Measurements from ENCODE around the gene TET3. TPM values are rescaled to one million over a fixed set of nuclear protein-coding genes. Genes with fewer than 3 reads are reported as not detected.

The TET3 gene
- total and polyA plus RNA-seq, 2 of the 4 experiments (the other 2 are of a cell fraction) = 1.6 to 1.8 TPM

GRCh38 chr2:73937899-73938298 is 46.8 kb upstream of the TET3 start:
- no TSS peak for BruUV-seq (replicated peaks)
- POLR2A ChIA-PET (ENCODE audit: unreplicated experiment) = no interaction called here
- in situ Hi-C loops (cut with MboI; ENCODE audit: low sequenced_read_pairs) (no loop called here), intact Hi-C loops (cut with micrococcal nuclease) (no loop called here), dilution Hi-C loops (cut with HindIII; ENCODE audit: low sequenced_read_pairs, unreplicated experiment) (no loop called here)
- no peak overlapping the region for H3K4ac ChIP-seq (ENCODE audit: low read depth, low read length)
- H3K4me3 ChIP-seq (ENCODE audit: insufficient read depth, low read depth, low read length) = no peak overlapping the region
- peaks cover 44 to 74% of the 10 kb centered on the region in 2 experiments for H3K79me1 ChIP-seq (ENCODE audit: low read depth in 1 of 2, low read length in 2 of 2)
- H2BK5ac ChIP-seq (ENCODE audit: low read depth, low read length, poor library complexity, severe bottlenecking) = no peak overlapping the region
- no peak overlapping the region for H2BK120ac ChIP-seq (ENCODE audit: low read depth, low read length)
- H3K56ac ChIP-seq (ENCODE audit: extremely low read depth, insufficient read depth, low read length) = no peak overlapping the region
- no peak for ATAC-seq (ENCODE audit: low read depth)
- H3K9ac ChIP-seq (ENCODE audit: low read depth, low read length) = no peak overlapping the region
- H3K27me3 ChIP-seq (ENCODE audit: control insufficient read depth, insufficient read depth, low read length) = no peaks in the 10 kb centered on the region
- no peak overlapping the region for H2AFZ ChIP-seq (replicated peaks; ENCODE audit: low read length, poor library complexity)
- peak overlapping the region; percentile 24; the same call in 1 of the 2 replicates for H3K23ac ChIP-seq (ENCODE audit: low read depth, low read length)
- H3K27ac ChIP-seq (ENCODE audit: insufficient read depth, low read length) = no peak overlapping the region
- CTCF ChIA-PET = no interaction called here
- no peak overlapping the region for H2AK9ac ChIP-seq (replicated peaks; ENCODE audit: low read depth, low read length, poor library complexity)
- no peak for DNase-seq
- H2BK15ac ChIP-seq (ENCODE audit: low read depth, low read length) = no peak overlapping the region
- peaks cover 32% of the 10 kb centered on the region for H3K9me1 ChIP-seq (ENCODE audit: insufficient read depth, low read length)
- H4K5ac ChIP-seq (ENCODE audit: low read depth, low read length) = no peak overlapping the region
- H4K8ac ChIP-seq (ENCODE audit: low read depth in 2 of 2, low read length in 2 of 2) = no peak overlapping the region
- no peak overlapping the region for H2BK20ac ChIP-seq (ENCODE audit: low read depth, low read length)
- no peak overlapping the region for H3K18ac ChIP-seq (ENCODE audit: low read depth, low read length)
- H2AK5ac ChIP-seq (ENCODE audit: low read depth, low read length) = no peak overlapping the region
- H4K20me1 ChIP-seq (ENCODE audit: insufficient read depth, low read length) = peaks cover 84% of the 10 kb centered on the region
- no peak overlapping the region for H3K14ac ChIP-seq (replicated peaks; ENCODE audit: low read depth, low read length)
- H3K4me2 ChIP-seq (ENCODE audit: low read depth, low read length) = no peak overlapping the region
- TF ChIP-seq CEBPB (IDR thresholded peaks at IDR 0.05; ENCODE audit: low read depth, low read length) = no peak
- TF ChIP-seq, protein P1, sequence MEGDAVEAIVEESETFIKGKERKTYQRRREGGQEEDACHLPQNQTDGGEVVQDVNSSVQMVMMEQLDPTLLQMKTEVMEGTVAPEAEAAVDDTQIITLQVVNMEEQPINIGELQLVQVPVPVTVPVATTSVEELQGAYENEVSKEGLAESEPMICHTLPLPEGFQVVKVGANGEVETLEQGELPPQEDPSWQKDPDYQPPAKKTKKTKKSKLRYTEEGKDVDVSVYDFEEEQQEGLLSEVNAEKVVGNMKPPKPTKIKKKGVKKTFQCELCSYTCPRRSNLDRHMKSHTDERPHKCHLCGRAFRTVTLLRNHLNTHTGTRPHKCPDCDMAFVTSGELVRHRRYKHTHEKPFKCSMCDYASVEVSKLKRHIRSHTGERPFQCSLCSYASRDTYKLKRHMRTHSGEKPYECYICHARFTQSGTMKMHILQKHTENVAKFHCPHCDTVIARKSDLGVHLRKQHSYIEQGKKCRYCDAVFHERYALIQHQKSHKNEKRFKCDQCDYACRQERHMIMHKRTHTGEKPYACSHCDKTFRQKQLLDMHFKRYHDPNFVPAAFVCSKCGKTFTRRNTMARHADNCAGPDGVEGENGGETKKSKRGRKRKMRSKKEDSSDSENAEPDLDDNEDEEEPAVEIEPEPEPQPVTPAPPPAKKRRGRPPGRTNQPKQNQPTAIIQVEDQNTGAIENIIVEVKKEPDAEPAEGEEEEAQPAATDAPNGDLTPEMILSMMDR (conservative IDR thresholded peaks at IDR 0.05; ENCODE audit: low read depth, low read length) = no peak
- no peak for TF ChIP-seq MAZ (IDR thresholded peaks at IDR 0.05; ENCODE audit: borderline replicate concordance, low read depth, low read length)
- TF ChIP-seq, protein P2, sequence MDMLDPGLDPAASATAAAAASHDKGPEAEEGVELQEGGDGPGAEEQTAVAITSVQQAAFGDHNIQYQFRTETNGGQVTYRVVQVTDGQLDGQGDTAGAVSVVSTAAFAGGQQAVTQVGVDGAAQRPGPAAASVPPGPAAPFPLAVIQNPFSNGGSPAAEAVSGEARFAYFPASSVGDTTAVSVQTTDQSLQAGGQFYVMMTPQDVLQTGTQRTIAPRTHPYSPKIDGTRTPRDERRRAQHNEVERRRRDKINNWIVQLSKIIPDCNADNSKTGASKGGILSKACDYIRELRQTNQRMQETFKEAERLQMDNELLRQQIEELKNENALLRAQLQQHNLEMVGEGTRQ (IDR thresholded peaks at IDR 0.05; ENCODE audit: low read depth, low read length) = no peak
- TF ChIP-seq MAFK (IDR thresholded peaks at IDR 0.05; ENCODE audit: low read depth, low read length) = no peak
- no peak for TF ChIP-seq CHD1 (IDR thresholded peaks at IDR 0.05; ENCODE audit: low read depth, low read length)
- TF ChIP-seq RFX5 (IDR thresholded peaks at IDR 0.05; ENCODE audit: low read depth, low read length) = no peak
- no peak for TF ChIP-seq NFE2L2 (IDR thresholded peaks at IDR 0.05; ENCODE audit: low read depth, low read length)
- TF ChIP-seq RAD21 (IDR thresholded peaks at IDR 0.05; ENCODE audit: low read length) = no peak
- TF ChIP-seq RCOR1 (IDR thresholded peaks at IDR 0.05; ENCODE audit: insufficient replicate concordance, low read length) = no peak
- no peak for TF ChIP-seq MXI1 (IDR thresholded peaks at IDR 0.05; ENCODE audit: borderline replicate concordance, low read depth, low read length)
- no peak for TF ChIP-seq BHLHE40 (IDR thresholded peaks at IDR 0.05; ENCODE audit: low read depth, low read length)
- no peak for TF ChIP-seq POLR2A (IDR thresholded peaks at IDR 0.05; ENCODE audit: low read depth, low read length)
- TF ChIP-seq, protein P3, sequence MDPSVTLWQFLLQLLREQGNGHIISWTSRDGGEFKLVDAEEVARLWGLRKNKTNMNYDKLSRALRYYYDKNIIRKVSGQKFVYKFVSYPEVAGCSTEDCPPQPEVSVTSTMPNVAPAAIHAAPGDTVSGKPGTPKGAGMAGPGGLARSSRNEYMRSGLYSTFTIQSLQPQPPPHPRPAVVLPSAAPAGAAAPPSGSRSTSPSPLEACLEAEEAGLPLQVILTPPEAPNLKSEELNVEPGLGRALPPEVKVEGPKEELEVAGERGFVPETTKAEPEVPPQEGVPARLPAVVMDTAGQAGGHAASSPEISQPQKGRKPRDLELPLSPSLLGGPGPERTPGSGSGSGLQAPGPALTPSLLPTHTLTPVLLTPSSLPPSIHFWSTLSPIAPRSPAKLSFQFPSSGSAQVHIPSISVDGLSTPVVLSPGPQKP (IDR thresholded peaks at IDR 0.05; ENCODE audit: borderline replicate concordance, low read depth, low read length) = no peak
- H3K4me1 ChIP-seq (ENCODE audit: control insufficient read depth, insufficient read depth, low read length) = peaks cover 15% of the 10 kb centered on the region
- H3K36me3 ChIP-seq (ENCODE audit: control insufficient read depth, insufficient read depth, low read length) = peaks cover 13% of the 10 kb centered on the region
- no peak overlapping the region for H4K91ac ChIP-seq (ENCODE audit: insufficient read depth, low read depth, low read length)
- no peaks in the 10 kb centered on the region for H3K9me3 ChIP-seq (ENCODE audit: control insufficient read depth, insufficient read depth, low read length)
